Activated CD8-positive, alpha-beta T cell treated with anti-CD3 and anti-CD28 coated beads, Interleukin-2, amount 10 ng/mL, durations not matched to agents 7 days and 5 days (primary cell): ENCODE data around the gene ATP4B. TPM values are rescaled to one million over a fixed set of nuclear protein-coding genes. Genes with fewer than 3 reads are reported as not detected.

Source experiments
- ATAC-seq: fragments of 150-1000 bp; cut with Tn5 transposase; one replicate; pipeline ENCODE4 v1.10.0; 2021; ENCODE audit warnings: moderate library complexity
- CTCF ChIA-PET: fragments of 350-600 bp; sonication (Branson Sonifier 250); formaldehyde crosslinking; loops from one replicate; lab custom pipeline; 2021; ENCODE audit warnings: antibody characterized with exemption; lab: Charles Lee
- POLR2A ChIA-PET: fragments of 350-600 bp; sonication (Branson Sonifier 250); formaldehyde crosslinking; loops from one replicate; lab custom pipeline; 2021; ENCODE audit warnings: antibody characterized with exemption; lab: Charles Lee
- DNase-seq: peaks from one replicate; pipeline ENCODE4 v3.0.0-alpha.2; 2020
- H3K27ac Mint-ChIP-seq: one replicate; pipeline ENCODE4 v1.8.0; 2021; ENCODE audit warnings: mild to moderate bottlenecking, mixed read lengths
- H3K27me3 Mint-ChIP-seq: one replicate; pipeline ENCODE4 v1.8.0; 2021; ENCODE audit warnings: low read depth, mixed read lengths
- H3K36me3 Mint-ChIP-seq: one replicate; pipeline ENCODE4 v1.8.0; 2021; ENCODE audit warnings: low read depth, mixed read lengths
- H3K4me1 Mint-ChIP-seq: one replicate; pipeline ENCODE4 v1.8.0; 2021; ENCODE audit warnings: low read depth, mixed read lengths
- H3K4me3 Mint-ChIP-seq: one replicate; pipeline ENCODE4 v1.8.0; 2021; ENCODE audit warnings: mild to moderate bottlenecking, mixed read lengths
- H3K9me3 Mint-ChIP-seq: one replicate; pipeline ENCODE4 v1.8.0; 2022; ENCODE audit warnings: mixed read lengths; ENCODE audit not compliant: insufficient read depth
- total RNA-seq, 2 experiments: library from RNA; stranded (reverse); gene quantifications; one replicate each; pipeline ENCODE4 v1.2.3, GENCODE V29; 2021

The ATP4B gene
- total RNA-seq: not detected

DNA sequence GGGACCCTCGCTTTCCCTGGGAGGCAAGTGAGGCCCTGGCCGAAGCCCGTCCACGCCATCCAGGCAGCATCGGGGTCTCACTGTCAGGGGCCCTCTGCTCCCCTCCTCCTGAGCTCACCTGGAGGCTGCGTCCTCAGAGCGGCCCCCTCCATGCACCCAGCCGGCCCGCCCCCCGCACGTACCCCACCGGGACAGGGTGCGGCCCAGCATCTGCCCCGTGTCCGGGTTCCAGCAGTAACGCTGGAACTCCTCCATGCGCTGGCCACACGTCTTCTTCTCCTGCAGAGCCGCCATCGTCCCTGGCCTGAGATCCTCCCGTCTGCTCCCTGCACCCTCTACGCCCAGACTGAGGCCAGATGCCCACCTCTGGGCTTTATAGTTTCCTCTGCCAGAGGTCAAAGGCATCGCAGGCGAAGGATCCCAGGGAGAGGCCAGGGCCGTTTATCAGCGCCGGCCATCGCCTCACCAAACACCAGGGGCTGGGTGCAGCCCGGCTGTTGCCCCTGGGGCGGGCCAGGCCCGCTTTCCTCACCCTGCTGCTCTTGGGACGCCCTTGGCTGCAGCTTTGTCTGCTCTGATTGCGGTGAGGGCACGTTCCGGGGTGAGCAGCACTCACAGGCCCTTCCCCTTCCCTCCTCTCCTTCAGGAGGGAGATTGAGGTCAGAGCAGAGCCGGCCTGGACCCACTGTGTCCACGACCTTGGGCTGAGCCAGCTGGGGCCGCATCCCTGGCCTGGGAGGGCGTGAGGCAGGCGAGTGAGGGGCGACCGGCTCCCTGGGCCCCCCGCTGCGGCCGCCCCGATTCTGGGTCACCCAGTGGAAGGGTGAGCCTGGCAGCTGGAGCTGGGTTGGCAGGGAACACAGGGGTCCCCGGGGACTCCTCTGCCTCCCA, at the start of gene ATP4B:
TSS of gene ATP4B (minus strand) at position 348 of the 891 bp plus-strand sequence. CDS start at position 294, 54 bp downstream.
- CTCF ChIA-PET: no interaction called here
- H3K27ac Mint-ChIP-seq: no peak within 1 kb of the TSS
- no peak for DNase-seq

DNA sequence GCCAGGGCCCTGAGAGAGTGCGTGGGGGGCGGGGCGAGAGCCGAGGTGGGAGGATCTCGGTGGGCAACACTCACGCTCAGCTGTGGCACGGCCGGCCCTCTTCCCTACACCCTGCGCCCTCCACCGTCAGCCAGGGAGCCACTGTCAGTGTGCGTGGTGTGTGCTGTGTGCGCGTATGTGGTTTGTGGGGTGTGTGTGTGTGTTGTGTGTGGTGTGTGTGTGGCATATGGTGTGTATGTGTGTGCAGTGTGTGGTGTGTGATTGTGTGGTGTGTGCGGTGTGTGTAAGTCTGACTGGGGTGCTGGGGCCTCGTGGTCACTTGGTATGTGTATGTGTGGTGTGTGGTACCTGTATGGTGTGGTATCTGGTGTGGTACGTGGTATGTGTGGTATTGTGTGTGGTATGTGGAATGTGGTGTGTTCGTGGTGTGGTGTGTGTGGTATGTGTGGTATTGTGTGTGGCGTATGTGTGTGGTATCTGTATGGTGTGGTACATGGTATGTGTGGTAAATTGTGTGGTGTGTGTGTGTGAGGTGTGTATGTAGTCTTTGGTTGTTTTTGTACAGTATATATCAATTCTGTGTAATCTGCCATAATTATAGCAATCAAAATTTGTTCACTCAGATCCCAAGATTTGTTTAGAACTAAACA, 14.1 kb upstream of the ATP4B start:
- DNase-seq (no peak), ATAC-seq (no peak)
- POLR2A ChIA-PET: no interaction called here
- Mint-ChIP-seq H3K4me1 (no peaks in the 10 kb centered on the region), H3K27ac (peak overlapping the region; percentile 64), H3K27me3 (peaks cover 2% of the 10 kb centered on the region), H3K9me3 (no peaks in the 10 kb centered on the region), H3K36me3 (peaks cover 2% of the 10 kb centered on the region), H3K4me3 (peak overlapping the region; percentile 13)
- CTCF ChIA-PET: no interaction called here

More for the DNA sequence above, at the start of gene ATP4B:
- H3K9me3 Mint-ChIP-seq: peaks cover 11% of the 10 kb centered on the region
- peaks cover 3% of the 10 kb centered on the region for H3K27me3 Mint-ChIP-seq
- POLR2A ChIA-PET: no interaction called here
- H3K36me3 Mint-ChIP-seq: no peaks in the 10 kb centered on the region
- no peak within 1 kb of the TSS for H3K4me3 Mint-ChIP-seq
- ATAC-seq: no peak
- peaks cover 3% of the 10 kb centered on the region for H3K4me1 Mint-ChIP-seq

DNA sequence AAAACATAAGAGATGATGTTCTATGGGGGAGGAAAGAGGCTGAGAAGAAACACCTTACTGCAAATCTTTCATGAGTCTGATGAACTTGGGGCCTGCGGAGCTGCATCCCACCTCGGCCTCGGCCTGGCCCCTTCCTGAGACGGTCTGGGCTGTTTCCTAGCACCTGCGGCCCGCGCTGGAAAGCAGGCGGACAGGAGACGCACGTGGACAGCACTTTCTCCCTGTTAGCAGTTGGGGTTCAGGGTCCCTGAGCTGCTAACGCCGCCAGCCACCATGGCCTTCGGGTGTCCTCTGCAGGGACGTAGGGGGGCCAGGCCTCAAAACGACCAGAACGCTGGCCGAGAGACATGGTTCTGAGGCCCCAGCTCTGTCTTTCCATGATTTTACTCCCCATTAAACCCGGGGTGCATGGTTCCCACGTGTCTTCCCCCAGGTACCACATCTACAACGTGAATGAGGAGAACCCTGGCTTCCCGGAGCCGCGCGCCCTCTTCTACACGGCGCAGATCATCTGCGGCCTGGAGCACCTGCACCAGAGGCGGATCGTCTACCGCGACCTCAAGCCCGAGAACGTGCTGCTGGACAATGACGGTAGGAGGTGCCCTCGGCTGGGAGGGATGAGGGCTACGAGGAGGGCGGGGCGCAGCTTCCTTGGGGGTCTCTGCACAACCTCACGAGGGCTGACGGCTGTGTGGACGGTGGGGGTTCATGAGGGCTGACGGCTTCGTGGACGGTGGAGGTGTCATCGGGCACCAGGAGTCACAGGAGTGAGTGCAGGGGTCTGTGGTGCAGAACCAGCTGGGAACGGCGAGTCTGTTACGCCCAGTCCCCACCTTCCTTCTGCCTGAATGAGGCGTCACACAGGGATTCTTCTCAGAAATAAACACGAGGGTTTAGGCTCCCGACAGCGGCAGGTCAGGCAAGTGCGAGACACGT, 13.3 kb upstream of the ATP4B start:
- CTCF ChIA-PET: no interaction called here
- no peaks in the 10 kb centered on the region for H3K4me1 Mint-ChIP-seq
- H3K36me3 Mint-ChIP-seq: peaks cover 2% of the 10 kb centered on the region
- DNase-seq (no peak), ATAC-seq (no peak)
- H3K27ac Mint-ChIP-seq: no peak overlapping the region
- H3K4me3 Mint-ChIP-seq: no peak overlapping the region
- no peaks in the 10 kb centered on the region for H3K9me3 Mint-ChIP-seq
- H3K27me3 Mint-ChIP-seq: peaks cover 2% of the 10 kb centered on the region
- POLR2A ChIA-PET: no interaction called here

DNA sequence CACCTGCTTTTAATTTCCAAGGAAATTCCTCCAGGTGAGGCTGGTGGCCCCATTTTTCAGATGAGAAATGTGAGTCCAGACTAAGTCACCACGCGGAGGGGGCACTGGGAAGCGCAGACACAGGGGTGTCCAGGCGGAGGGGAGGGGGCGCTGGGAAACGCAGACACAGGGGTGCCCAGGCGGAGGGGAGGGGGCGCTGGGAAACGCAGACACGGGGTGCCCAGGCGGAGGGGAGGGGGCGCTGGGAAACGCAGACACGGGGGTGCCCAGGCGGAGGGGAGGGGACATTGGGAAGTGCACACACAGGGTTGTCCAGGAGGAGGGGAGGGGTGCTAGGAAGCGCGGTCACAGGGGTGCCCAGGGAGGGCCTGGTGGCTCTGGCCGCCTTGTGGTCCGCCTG, 12.5 kb upstream of the ATP4B start:
- ChIA-PET CTCF (no interaction called here), POLR2A (no interaction called here)
- ATAC-seq (no peak), DNase-seq (no peak)
- no peak overlapping the region for H3K27ac Mint-ChIP-seq
- no peaks in the 10 kb centered on the region for H3K9me3 Mint-ChIP-seq
- peaks cover 2% of the 10 kb centered on the region for H3K36me3 Mint-ChIP-seq
- no peak overlapping the region for H3K4me3 Mint-ChIP-seq
- no peaks in the 10 kb centered on the region for H3K4me1 Mint-ChIP-seq
- peaks cover 2% of the 10 kb centered on the region for H3K27me3 Mint-ChIP-seq

DNA sequence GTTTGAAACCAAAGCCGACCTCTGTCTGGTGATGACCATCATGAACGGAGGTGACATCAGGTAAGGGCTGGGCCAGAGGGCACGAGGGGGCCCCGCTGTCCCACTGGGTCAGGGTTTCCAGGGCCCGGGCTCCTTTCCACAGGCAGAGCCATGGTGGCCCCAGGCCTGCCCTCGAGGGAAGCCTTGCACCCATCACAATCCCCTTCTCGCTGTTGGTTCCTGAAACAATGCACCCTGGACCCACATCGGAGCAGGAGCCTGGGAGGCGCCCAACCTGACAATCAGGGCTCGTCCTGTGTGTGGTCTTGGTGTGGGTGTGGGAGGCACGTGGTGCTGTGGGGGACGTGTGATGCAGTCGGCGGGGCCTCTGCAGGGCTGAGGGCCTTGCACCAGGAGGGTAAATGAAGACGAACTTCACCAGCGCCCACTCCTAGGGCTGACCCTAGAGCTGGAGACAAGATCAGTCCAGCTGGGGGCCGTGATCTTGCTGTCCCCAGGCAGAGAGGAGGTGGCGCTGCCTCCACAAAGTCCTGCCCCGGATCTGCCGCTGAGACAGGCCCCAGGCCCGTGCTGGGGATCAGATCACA, 11.8 kb upstream of the ATP4B start:
- Mint-ChIP-seq H3K9me3 (no peaks in the 10 kb centered on the region), H3K27ac (no peak overlapping the region), H3K36me3 (peaks cover 2% of the 10 kb centered on the region), H3K4me1 (no peaks in the 10 kb centered on the region), H3K27me3 (peaks cover 2% of the 10 kb centered on the region), H3K4me3 (no peak overlapping the region)
- CTCF ChIA-PET: no interaction called here
- no peak for DNase-seq
- POLR2A ChIA-PET: no interaction called here
- ATAC-seq: no peak

DNA sequence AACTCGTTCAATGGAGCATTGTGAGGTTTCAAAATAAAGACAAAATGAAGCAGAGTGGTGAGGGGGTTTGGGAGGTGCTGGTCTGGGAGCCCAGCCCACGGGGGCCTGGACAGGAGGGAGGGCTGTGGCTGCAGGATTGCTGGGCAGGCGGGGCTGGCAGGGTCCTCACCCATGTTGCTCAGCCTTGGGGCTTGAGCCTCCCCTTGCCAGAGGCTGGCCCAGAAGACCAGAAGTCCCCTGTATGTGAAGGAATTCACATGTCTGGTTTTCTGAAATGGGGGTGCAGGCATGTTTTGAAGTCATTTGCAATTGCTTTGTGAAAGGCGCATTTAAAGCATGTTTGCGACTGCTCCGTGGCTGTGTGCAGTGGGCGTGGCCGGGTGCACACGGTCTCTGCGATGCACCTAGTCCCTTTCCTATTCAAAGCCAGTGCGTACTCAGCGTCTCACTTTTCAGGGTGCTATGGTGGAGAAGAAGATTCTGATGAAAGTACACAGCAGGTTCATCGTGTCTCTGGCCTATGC, 11.3 kb upstream of the ATP4B start:
- DNase-seq (no peak), ATAC-seq (no peak)
- CTCF ChIA-PET: no interaction called here
- Mint-ChIP-seq H3K9me3 (no peaks in the 10 kb centered on the region), H3K4me3 (no peak overlapping the region), H3K4me1 (no peaks in the 10 kb centered on the region), H3K36me3 (peaks cover 2% of the 10 kb centered on the region), H3K27me3 (peaks cover 2% of the 10 kb centered on the region), H3K27ac (no peak overlapping the region)
- POLR2A ChIA-PET: no interaction called here

DNA sequence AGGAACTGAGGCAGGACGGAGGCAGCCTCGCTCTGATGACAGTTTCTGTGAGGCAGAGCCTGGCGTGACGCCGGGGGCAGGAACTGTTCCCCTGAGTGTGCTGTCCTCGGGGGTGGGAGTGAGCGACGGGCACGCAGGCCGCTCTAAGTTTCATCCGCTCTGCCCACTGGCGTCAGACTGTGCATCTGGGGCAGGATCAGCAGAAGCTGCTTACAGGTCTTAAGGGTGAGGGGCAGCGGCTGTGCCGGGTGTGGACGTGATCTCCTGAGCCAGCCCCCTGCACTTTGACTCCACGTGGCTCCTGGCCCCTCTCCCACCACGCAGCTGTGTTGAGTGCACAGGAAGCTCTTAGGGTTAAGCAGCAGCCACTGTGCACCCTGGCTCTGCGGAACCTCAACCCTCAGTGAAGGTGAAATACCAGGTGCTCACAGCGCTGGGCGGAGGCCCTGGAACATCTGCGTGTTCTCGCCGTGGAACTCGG, 10.5 kb upstream of the ATP4B start:
- Mint-ChIP-seq H3K27ac (no peak overlapping the region), H3K27me3 (peaks cover 3% of the 10 kb centered on the region), H3K4me3 (no peak overlapping the region), H3K9me3 (no peaks in the 10 kb centered on the region), H3K36me3 (peaks cover 2% of the 10 kb centered on the region), H3K4me1 (no peaks in the 10 kb centered on the region)
- DNase-seq (no peak), ATAC-seq (no peak)
- ChIA-PET CTCF (no interaction called here), POLR2A (no interaction called here)

DNA sequence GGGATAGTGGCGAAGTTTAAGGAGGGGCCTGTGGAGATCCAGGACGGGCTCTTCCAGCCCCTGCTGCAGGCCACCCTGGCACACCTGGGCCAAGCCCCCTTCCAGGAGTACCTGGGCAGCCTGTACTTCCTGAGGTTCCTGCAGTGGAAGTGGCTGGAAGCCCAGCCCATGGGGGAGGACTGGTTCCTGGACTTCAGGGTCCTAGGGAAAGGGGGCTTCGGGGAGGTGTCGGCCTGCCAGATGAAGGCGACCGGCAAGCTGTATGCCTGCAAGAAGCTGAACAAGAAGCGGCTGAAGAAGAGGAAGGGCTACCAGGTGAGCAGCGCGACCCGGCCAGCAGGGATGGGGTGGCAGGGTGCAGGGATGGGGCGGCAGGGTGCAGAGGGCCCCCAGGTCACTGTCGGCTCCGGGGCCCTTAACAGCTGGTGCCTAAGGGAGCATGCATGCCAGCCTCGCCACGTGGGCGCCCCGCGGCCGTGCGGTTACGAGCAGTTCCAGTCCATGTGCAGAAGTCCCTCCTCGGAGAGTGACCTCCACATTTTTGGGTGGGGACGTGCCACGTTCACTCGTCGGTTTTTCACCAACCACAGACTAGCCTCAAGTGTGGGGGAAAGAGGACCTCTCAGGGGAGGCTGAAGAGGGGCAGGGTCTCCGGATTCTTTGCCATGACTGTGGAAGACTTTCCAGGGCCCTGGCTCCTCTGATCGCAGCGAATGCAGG, 9.9 kb upstream of the ATP4B start:
- Mint-ChIP-seq H3K4me1 (no peaks in the 10 kb centered on the region), H3K9me3 (no peaks in the 10 kb centered on the region), H3K4me3 (no peak overlapping the region), H3K27ac (no peak overlapping the region), H3K36me3 (peaks cover 2% of the 10 kb centered on the region), H3K27me3 (peaks cover 5% of the 10 kb centered on the region)
- POLR2A ChIA-PET: no interaction called here
- CTCF ChIA-PET: interaction anchor here (1.5 kb wide), 1 partner anchor 74 kb away, joined by 3 read pairs; no protein-coding TSS in a partner anchor
- DNase-seq (no peak), ATAC-seq (no peak)

GRCh38 chr13:113666951-113667701, 9.1 kb upstream of the ATP4B start, which contains the start of gene GRK1:
Gene GRK1, plus strand, starts transcription at chr13:113667219. Its CDS starts 168 bp downstream, at chr13:113667387.
- CTCF ChIA-PET: interaction anchor here (1.5 kb wide), 1 partner anchor 75 kb away, joined by 3 read pairs; no protein-coding TSS in a partner anchor
- DNase-seq (no peak), ATAC-seq (no peak)
- no peaks in the 10 kb centered on the region for H3K4me1 Mint-ChIP-seq
- H3K27ac Mint-ChIP-seq: no peak within 1 kb of the TSS
- no peaks in the 10 kb centered on the region for H3K9me3 Mint-ChIP-seq
- H3K4me3 Mint-ChIP-seq: no peak within 1 kb of the TSS
- peaks cover under 1% of the 10 kb centered on the region for H3K36me3 Mint-ChIP-seq
- H3K27me3 Mint-ChIP-seq: peaks cover 3% of the 10 kb centered on the region
- POLR2A ChIA-PET: no interaction called here

GRCh38 chr13:113666329-113666670, 8.3 kb upstream of the ATP4B start:
- Mint-ChIP-seq H3K27me3 (peaks cover 3% of the 10 kb centered on the region), H3K4me3 (no peak overlapping the region), H3K9me3 (peaks cover 5% of the 10 kb centered on the region), H3K4me1 (no peaks in the 10 kb centered on the region), H3K36me3 (no peaks in the 10 kb centered on the region), H3K27ac (no peak overlapping the region)
- CTCF ChIA-PET: interaction anchor here (1.5 kb wide), 1 partner anchor 76 kb away, joined by 3 read pairs; no protein-coding TSS in a partner anchor
- POLR2A ChIA-PET: no interaction called here
- ATAC-seq: no peak
- DNase-seq: no peak
